ENCODE measurements around the gene HIPK1. TPM values are rescaled to one million over a fixed set of nuclear protein-coding genes. Genes with fewer than 3 reads are reported as not detected.

HIPK1 gene
- total and polyA plus RNA-seq, 2 experiments from 2014 or later: 8.7 to 31.6 TPM

- Histone ChIP-seq H3K4me1 (ENCODE audit: insufficient read depth) (peaks cover 56% of the 10 kb centered on the region), H3K9me3 (ENCODE audit: low read depth) (no peaks in the 10 kb centered on the region), H3K27me3 (no peaks in the 10 kb centered on the region), H3K4me3 (peak overlapping the region; percentile 25), H3K27ac (peak overlapping the region; percentile 96), H3K36me3 (replicated peaks; ENCODE audit: insufficient read depth, low read depth) (no peaks in the 10 kb centered on the region), H2AFZ (no peak overlapping the region), H3K9me2 (replicated peaks; ENCODE audit: insufficient read depth) (no peaks in the 10 kb centered on the region), H3K79me2 (peaks cover 27% of the 10 kb centered on the region), H4K20me1 (ENCODE audit: insufficient read depth, poor library complexity, severe bottlenecking) (no peaks in the 10 kb centered on the region), H3K4me2 (peak overlapping the region; percentile 71)
- no peak for DNase-seq (ENCODE audit: low spot score)
- WGBS (ENCODE audit: low lambda C conversion rate, missing lambda C conversion rate): 59% methylated on average over 5 of the region's 5 CpGs
- TF ChIP-seq EZH2 (IDR thresholded peaks at IDR 0.05; ENCODE audit: borderline replicate concordance) (no peak), CTCF (IDR thresholded peaks at IDR 0.05; ENCODE audit: poor library complexity) (no peak)
Measured at GRCh38 chr1:113982949-113983348, 53.8 kb downstream of the HIPK1 start.

GRCh38 chr1:113983391-113983790, 54.3 kb downstream of the HIPK1 start:
- H3K79me2 ChIP-seq: peaks cover 27% of the 10 kb centered on the region
- WGBS (ENCODE audit: low lambda C conversion rate, missing lambda C conversion rate): 64% methylated on average over 8 of the region's 8 CpGs
- peak overlapping the region; percentile 71 for H3K4me2 ChIP-seq
- H3K27me3 ChIP-seq: no peaks in the 10 kb centered on the region
- no peaks in the 10 kb centered on the region for H4K20me1 ChIP-seq (ENCODE audit: insufficient read depth, poor library complexity, severe bottlenecking)
- no peaks in the 10 kb centered on the region for H3K36me3 ChIP-seq (replicated peaks; ENCODE audit: insufficient read depth, low read depth)
- H3K4me1 ChIP-seq (ENCODE audit: insufficient read depth): peaks cover 51% of the 10 kb centered on the region
- TF ChIP-seq EZH2 (IDR thresholded peaks at IDR 0.05; ENCODE audit: borderline replicate concordance) (no peak), CTCF (IDR thresholded peaks at IDR 0.05; ENCODE audit: poor library complexity) (no peak), EZH2phosphoT487 (IDR thresholded peaks at IDR 0.05; ENCODE audit: low read depth, severe bottlenecking, unreplicated experiment) (no peak)
- peak overlapping the region; percentile 96 for H3K27ac ChIP-seq
- no peak overlapping the region for H3K4me3 ChIP-seq
- H3K9me3 ChIP-seq (ENCODE audit: low read depth): no peaks in the 10 kb centered on the region
- H2AFZ ChIP-seq: no peak overlapping the region
- no peaks in the 10 kb centered on the region for H3K9me2 ChIP-seq (replicated peaks; ENCODE audit: insufficient read depth)
- no peak for DNase-seq (ENCODE audit: low spot score)

- Histone ChIP-seq H3K4me1 (ENCODE audit: insufficient read depth) (peaks cover 49% of the 10 kb centered on the region), H3K27ac (peak overlapping the region; percentile 96), H3K9me3 (ENCODE audit: low read depth) (no peaks in the 10 kb centered on the region), H3K36me3 (replicated peaks; ENCODE audit: insufficient read depth, low read depth) (no peaks in the 10 kb centered on the region), H3K4me2 (peak overlapping the region; percentile 71), H2AFZ (no peak overlapping the region), H3K79me2 (peaks cover 27% of the 10 kb centered on the region), H3K4me3 (no peak overlapping the region), H3K27me3 (no peaks in the 10 kb centered on the region), H3K9me2 (replicated peaks; ENCODE audit: insufficient read depth) (no peaks in the 10 kb centered on the region), H4K20me1 (ENCODE audit: insufficient read depth, poor library complexity, severe bottlenecking) (no peaks in the 10 kb centered on the region)
- TF ChIP-seq CTCF (IDR thresholded peaks at IDR 0.05; ENCODE audit: poor library complexity) (no peak), EZH2phosphoT487 (IDR thresholded peaks at IDR 0.05; ENCODE audit: low read depth, severe bottlenecking, unreplicated experiment) (no peak), EZH2 (IDR thresholded peaks at IDR 0.05; ENCODE audit: borderline replicate concordance) (no peak)
- WGBS (ENCODE audit: low lambda C conversion rate, missing lambda C conversion rate): 91% methylated on average over 7 of the region's 7 CpGs
- DNase-seq (ENCODE audit: low spot score): no peak
Measured at GRCh38 chr1:113983826-113984225, 54.7 kb downstream of the HIPK1 start.

GRCh38 chr1:113984710-113985109, 55.6 kb downstream of the HIPK1 start:
- Histone ChIP-seq H3K4me1 (ENCODE audit: insufficient read depth) (peaks cover 49% of the 10 kb centered on the region), H3K79me2 (peaks cover 27% of the 10 kb centered on the region), H2AFZ (no peak overlapping the region), H3K4me2 (no peak overlapping the region), H3K4me3 (no peak overlapping the region), H3K27ac (no peak overlapping the region), H3K9me3 (ENCODE audit: low read depth) (no peaks in the 10 kb centered on the region), H4K20me1 (ENCODE audit: insufficient read depth, poor library complexity, severe bottlenecking) (no peaks in the 10 kb centered on the region), H3K36me3 (replicated peaks; ENCODE audit: insufficient read depth, low read depth) (no peaks in the 10 kb centered on the region), H3K27me3 (no peaks in the 10 kb centered on the region), H3K9me2 (replicated peaks; ENCODE audit: insufficient read depth) (no peaks in the 10 kb centered on the region)
- no peak for DNase-seq (ENCODE audit: low spot score)
- WGBS (ENCODE audit: low lambda C conversion rate, missing lambda C conversion rate): 81% methylated on average over 4 of the region's 4 CpGs
- TF ChIP-seq CTCF (IDR thresholded peaks at IDR 0.05; ENCODE audit: poor library complexity) (no peak), EZH2 (IDR thresholded peaks at IDR 0.05; ENCODE audit: borderline replicate concordance) (no peak), EZH2phosphoT487 (IDR thresholded peaks at IDR 0.05; ENCODE audit: low read depth, severe bottlenecking, unreplicated experiment) (no peak)

Measured in hepatocyte (in vitro differentiated cells).